DND-41 (cell line): Measurements from ENCODE around the gene TMCO5A.

Experiments
- ATAC-seq: fragments of 200-7000 bp; cut with Tn5 transposase; 3 replicates; pipeline ENCODE4 v1.9.1; 2021; ENCODE audit warnings: low read depth; ENCODE audit not compliant: insufficient read depth
- DNase-seq: peaks from one replicate; pipeline ENCODE4 v3.0.0-alpha.2; 2020
- H2AFZ ChIP-seq: 2 replicates; pipeline ENCODE4 v1.6.0; 2012; ENCODE audit warnings: low read depth, low read length
- H3K27ac ChIP-seq: 2 replicates; pipeline ENCODE4 v1.5.1; 2012; ENCODE audit warnings: low read length, inconsistent platforms
- H3K27me3 ChIP-seq: fragments of 200-600 bp; sonication (generic); 2 replicates; pipeline ENCODE4 v1.6.0; 2012; ENCODE audit warnings: low read length, mild to moderate bottlenecking, inconsistent platforms; ENCODE audit not compliant: insufficient read depth, poor library complexity
- H3K36me3 ChIP-seq: 2 replicates; pipeline ENCODE4 v1.5.1; 2012; ENCODE audit warnings: low read length, inconsistent platforms; ENCODE audit not compliant: insufficient read depth
- H3K4me1 ChIP-seq: 2 replicates; pipeline ENCODE4 v1.5.1; 2012; ENCODE audit warnings: mild to moderate bottlenecking, low read length; ENCODE audit not compliant: insufficient read depth
- H3K4me2 ChIP-seq: 2 replicates; pipeline ENCODE4 v1.6.0; 2012; ENCODE audit warnings: mild to moderate bottlenecking, moderate library complexity, low read length, inconsistent platforms; ENCODE audit not compliant: insufficient read depth
- H3K4me3 ChIP-seq, 2 experiments: fragments of 200-600 bp in 1 of 2; shearing (Covaris generic) in 1 of 2; 2 replicates each; pipeline ENCODE4 v1.5.1; 2012 to 2016; ENCODE audit warnings: inconsistent platforms in 2 of 2, low read length in 2 of 2, mild to moderate bottlenecking in 2 of 2, low read depth in 1 of 2, moderate library complexity in 1 of 2
- H3K79me2 ChIP-seq: 2 replicates; pipeline ENCODE4 v1.6.0; 2012; ENCODE audit warnings: low read length, inconsistent platforms; ENCODE audit not compliant: insufficient read depth
- H3K9ac ChIP-seq: 2 replicates; pipeline ENCODE4 v1.6.0; 2012; ENCODE audit warnings: low read depth, mild to moderate bottlenecking, inconsistent platforms, low read length, moderate library complexity
- H3K9me3 ChIP-seq: 2 replicates; pipeline ENCODE4 v1.5.1; 2012; ENCODE audit warnings: low read length, moderate library complexity, mild to moderate bottlenecking, inconsistent platforms; ENCODE audit not compliant: insufficient read depth, severe bottlenecking
- H4K20me1 ChIP-seq: 2 replicates; pipeline ENCODE4 v1.6.0; 2012; ENCODE audit warnings: low read length; ENCODE audit not compliant: insufficient read depth
- CTCF ChIP-seq: IDR thresholded peaks from 2 replicates; pipeline ENCODE4 v1.5.1; 2012; ENCODE audit warnings: borderline replicate concordance, low read length, moderate library complexity, mild to moderate bottlenecking; ENCODE audit not compliant: poor library complexity, severe bottlenecking; ENCODE audit errors: extremely low read depth
- EZH2 ChIP-seq: IDR thresholded peaks from 3 replicates; pipeline ENCODE4 v1.6.1; 2012; ENCODE audit warnings: borderline replicate concordance, low read depth, mild to moderate bottlenecking, moderate library complexity, low read length, inconsistent platforms; ENCODE audit not compliant: severe bottlenecking

TMCO5A gene

GRCh38 chr15:37934340-37934739 is at the start of gene TMCO5A:
TSS of gene TMCO5A (plus strand) at chr15:37934640. CDS start at chr15:37936324, 1,684 bp downstream.
- H3K27me3 ChIP-seq, result no peaks in the 10 kb centered on the region
- no peak within 1 kb of the TSS for H2AFZ ChIP-seq
- H3K9ac ChIP-seq, result no peak within 1 kb of the TSS
- ATAC-seq, result no peak
- H3K4me1 ChIP-seq, result no peaks in the 10 kb centered on the region
- H3K36me3 ChIP-seq, result no peaks in the 10 kb centered on the region
- H3K9me3 ChIP-seq, result no peaks in the 10 kb centered on the region
- no peaks in the 10 kb centered on the region for H4K20me1 ChIP-seq
- no peak for TF ChIP-seq EZH2
- H3K4me2 ChIP-seq, result no peak within 1 kb of the TSS
- H3K27ac ChIP-seq, result no peak within 1 kb of the TSS
- DNase-seq, result no peak
- no peaks in the 10 kb centered on the region for H3K79me2 ChIP-seq
- no peak within 1 kb of the TSS for H3K4me3 ChIP-seq

GRCh38 chr15:37885651-37886050 is 48.8 kb upstream of the TMCO5A start:
- Histone ChIP-seq H3K79me2 (no peaks in the 10 kb centered on the region), H4K20me1 (no peaks in the 10 kb centered on the region), H2AFZ (no peak overlapping the region), H3K27me3 (no peaks in the 10 kb centered on the region), H3K9ac (no peak overlapping the region), H3K4me2 (no peak overlapping the region), H3K4me3 (no peak overlapping the region), H3K9me3 (no peaks in the 10 kb centered on the region), H3K4me1 (no peaks in the 10 kb centered on the region), H3K27ac (no peak overlapping the region), H3K36me3 (no peaks in the 10 kb centered on the region)
- ATAC-seq (no peak), DNase-seq (no peak)
- no peak for TF ChIP-seq CTCF
- TF ChIP-seq EZH2, result no peak

- Histone ChIP-seq H3K4me1 (no peaks in the 10 kb centered on the region), H2AFZ (no peak overlapping the region), H3K27me3 (no peaks in the 10 kb centered on the region), H3K4me3 (no peak overlapping the region), H3K9ac (no peak overlapping the region), H3K27ac (no peak overlapping the region), H3K79me2 (no peaks in the 10 kb centered on the region), H3K9me3 (no peaks in the 10 kb centered on the region), H3K4me2 (no peak overlapping the region), H4K20me1 (no peaks in the 10 kb centered on the region), H3K36me3 (no peaks in the 10 kb centered on the region)
- TF ChIP-seq EZH2 (no peak), CTCF (no peak)
- DNase-seq (no peak), ATAC-seq (no peak)
Measured at GRCh38 chr15:37888356-37888755, 46.1 kb upstream of the TMCO5A start.

- Histone ChIP-seq H3K9ac (no peak overlapping the region), H3K4me1 (no peaks in the 10 kb centered on the region), H3K4me3 (no peak overlapping the region), H3K9me3 (no peaks in the 10 kb centered on the region), H3K36me3 (no peaks in the 10 kb centered on the region), H3K4me2 (no peak overlapping the region), H3K27me3 (no peaks in the 10 kb centered on the region), H2AFZ (no peak overlapping the region), H4K20me1 (no peaks in the 10 kb centered on the region), H3K79me2 (no peaks in the 10 kb centered on the region), H3K27ac (no peak overlapping the region)
- TF ChIP-seq EZH2, result no peak
- peak; percentile 72 for TF ChIP-seq CTCF
- DNase-seq (no peak), ATAC-seq (peak; percentile 40; the same call in 1 of the 3 replicates)
Measured at GRCh38 chr15:37891766-37892368, 42.6 kb upstream of the TMCO5A start.
